ENCODE measurements around the gene HCRTR2.

HCRTR2 gene

DNA sequence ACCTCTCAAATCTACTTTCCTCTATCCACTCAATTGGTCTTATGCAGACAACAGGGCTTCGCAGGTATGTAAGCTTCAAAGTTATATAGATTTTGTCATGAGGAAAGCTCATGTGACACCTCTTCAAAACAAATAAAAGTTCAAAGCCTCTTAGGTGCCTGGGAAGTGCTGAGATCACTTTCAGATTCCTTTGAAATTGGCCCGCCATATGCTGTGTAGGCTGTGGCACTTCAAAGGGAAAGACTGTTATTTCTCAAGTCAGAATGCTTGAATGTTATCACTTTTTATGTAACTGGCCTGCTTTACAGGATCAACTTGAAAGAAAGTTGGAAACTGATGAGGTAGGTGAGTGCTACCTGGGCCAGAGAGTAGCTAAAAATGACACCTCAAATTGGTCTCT lies 85.9 kb downstream of the HCRTR2 start:
- no peaks in the 10 kb centered on the region for H3K27me3 ChIP-seq (ENCODE audit: low read length)
- H3K79me2 ChIP-seq (ENCODE audit: insufficient read depth, low read length), result no peaks in the 10 kb centered on the region
- no peaks in the 10 kb centered on the region; the same call in 1 of the 2 replicates for H4K20me1 ChIP-seq (ENCODE audit: low read depth, low read length)
- no peaks in the 10 kb centered on the region for H3K9me2 ChIP-seq (replicated peaks; ENCODE audit: insufficient read depth, low read length)
- H3K36me3 ChIP-seq (ENCODE audit: low read length), result no peaks in the 10 kb centered on the region
- H3F3A ChIP-seq (ENCODE audit: insufficient read depth), result no peaks in the 10 kb centered on the region
- H3K4me3 ChIP-seq (ENCODE audit: insufficient read depth, low read length, poor library complexity, severe bottlenecking), result no peak overlapping the region
- no peak overlapping the region for H3K9ac ChIP-seq (ENCODE audit: low read length)
- H3K4me2 ChIP-seq (ENCODE audit: low read depth, low read length, poor library complexity, severe bottlenecking), result no peak overlapping the region
- H2AFZ ChIP-seq (ENCODE audit: low read depth, low read length, severe bottlenecking), result no peak overlapping the region
- no peaks in the 10 kb centered on the region for H3K9me3 ChIP-seq (ENCODE audit: insufficient read depth, low read length)
- TF ChIP-seq EZH2phosphoT487 (conservative IDR thresholded peaks at IDR 0.05; ENCODE audit: low read length), result no peak
- TF ChIP-seq, protein P1, sequence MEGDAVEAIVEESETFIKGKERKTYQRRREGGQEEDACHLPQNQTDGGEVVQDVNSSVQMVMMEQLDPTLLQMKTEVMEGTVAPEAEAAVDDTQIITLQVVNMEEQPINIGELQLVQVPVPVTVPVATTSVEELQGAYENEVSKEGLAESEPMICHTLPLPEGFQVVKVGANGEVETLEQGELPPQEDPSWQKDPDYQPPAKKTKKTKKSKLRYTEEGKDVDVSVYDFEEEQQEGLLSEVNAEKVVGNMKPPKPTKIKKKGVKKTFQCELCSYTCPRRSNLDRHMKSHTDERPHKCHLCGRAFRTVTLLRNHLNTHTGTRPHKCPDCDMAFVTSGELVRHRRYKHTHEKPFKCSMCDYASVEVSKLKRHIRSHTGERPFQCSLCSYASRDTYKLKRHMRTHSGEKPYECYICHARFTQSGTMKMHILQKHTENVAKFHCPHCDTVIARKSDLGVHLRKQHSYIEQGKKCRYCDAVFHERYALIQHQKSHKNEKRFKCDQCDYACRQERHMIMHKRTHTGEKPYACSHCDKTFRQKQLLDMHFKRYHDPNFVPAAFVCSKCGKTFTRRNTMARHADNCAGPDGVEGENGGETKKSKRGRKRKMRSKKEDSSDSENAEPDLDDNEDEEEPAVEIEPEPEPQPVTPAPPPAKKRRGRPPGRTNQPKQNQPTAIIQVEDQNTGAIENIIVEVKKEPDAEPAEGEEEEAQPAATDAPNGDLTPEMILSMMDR (IDR thresholded peaks at IDR 0.05; ENCODE audit: insufficient read depth, low read length, poor library complexity, severe bottlenecking), result no peak
- no peak overlapping the region for H3K27ac ChIP-seq (ENCODE audit: low read depth, low read length)

DNA sequence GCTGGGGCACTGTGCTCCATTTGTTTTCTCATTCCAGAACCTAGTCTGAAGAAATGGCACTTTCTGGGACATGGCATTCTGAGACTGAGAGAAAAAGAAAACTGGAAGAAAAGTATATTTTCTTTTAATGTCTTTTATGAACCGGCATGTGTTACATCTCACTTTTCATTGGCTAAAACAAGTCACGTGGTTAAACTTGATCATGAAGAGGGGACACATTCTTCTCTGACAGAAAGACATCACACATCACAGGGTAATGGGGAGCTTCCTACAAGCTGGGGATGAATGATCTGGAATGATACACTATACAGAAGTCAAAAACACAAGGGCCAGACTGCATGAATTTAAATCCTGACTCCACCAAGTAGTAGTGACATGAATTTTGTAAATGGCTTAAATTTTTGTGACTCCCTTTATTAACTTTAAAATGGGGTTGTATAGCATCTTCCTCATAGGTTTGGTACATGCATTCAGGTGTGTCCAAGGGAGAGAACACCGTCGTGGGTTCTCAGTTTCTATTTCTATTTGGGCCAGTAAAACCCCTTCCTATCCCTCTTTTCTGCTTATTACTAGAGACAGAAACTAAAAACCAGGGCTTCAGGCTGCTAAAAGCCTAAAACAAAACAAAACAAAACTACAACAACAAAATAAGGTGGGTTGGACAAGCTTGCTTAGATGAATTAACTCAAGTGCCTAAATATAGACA lies 91.2 kb downstream of the HCRTR2 start:
- Histone ChIP-seq H4K20me1 (ENCODE audit: low read depth, low read length) (no peaks in the 10 kb centered on the region), H2AFZ (ENCODE audit: low read depth, low read length, severe bottlenecking) (no peak overlapping the region), H3K27ac (ENCODE audit: low read depth, low read length) (no peak overlapping the region), H3K27me3 (ENCODE audit: low read length) (no peaks in the 10 kb centered on the region), H3K9ac (ENCODE audit: low read length) (no peak overlapping the region), H3K36me3 (ENCODE audit: low read length) (no peaks in the 10 kb centered on the region), H3K79me2 (ENCODE audit: insufficient read depth, low read length) (no peaks in the 10 kb centered on the region), H3F3A (ENCODE audit: insufficient read depth) (no peaks in the 10 kb centered on the region), H3K9me3 (ENCODE audit: insufficient read depth, low read length) (no peaks in the 10 kb centered on the region), H3K4me2 (ENCODE audit: low read depth, low read length, poor library complexity, severe bottlenecking) (no peak overlapping the region), H3K9me2 (replicated peaks; ENCODE audit: insufficient read depth, low read length) (no peaks in the 10 kb centered on the region), H3K4me3 (ENCODE audit: insufficient read depth, low read length, poor library complexity, severe bottlenecking) (no peak overlapping the region)
- TF ChIP-seq, protein P1 (IDR thresholded peaks at IDR 0.05; ENCODE audit: insufficient read depth, low read length, poor library complexity, severe bottlenecking), result no peak
- TF ChIP-seq EZH2phosphoT487 (conservative IDR thresholded peaks at IDR 0.05; ENCODE audit: low read length), result no peak

DNA sequence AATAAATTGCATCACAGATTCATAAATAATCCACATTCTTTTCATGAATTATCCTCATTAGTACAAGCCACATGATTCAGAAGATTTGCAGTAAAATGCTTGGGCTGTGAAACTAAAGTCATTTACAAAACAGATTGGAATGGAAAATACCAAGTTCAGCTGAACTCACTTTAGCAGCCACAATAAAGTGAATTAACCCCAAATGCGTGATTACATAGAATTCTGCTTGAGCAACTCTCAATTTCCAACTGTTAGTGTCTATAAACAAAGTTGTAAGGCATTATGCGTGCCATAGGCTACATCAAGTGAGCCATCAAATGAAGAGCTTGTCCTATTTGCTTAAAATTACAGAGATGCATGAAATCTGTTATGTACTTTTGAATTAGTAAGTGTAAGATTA lies 92.6 kb downstream of the HCRTR2 start:
- TF ChIP-seq, protein P1 (IDR thresholded peaks at IDR 0.05; ENCODE audit: insufficient read depth, low read length, poor library complexity, severe bottlenecking), result no peak
- no peak for TF ChIP-seq EZH2phosphoT487 (conservative IDR thresholded peaks at IDR 0.05; ENCODE audit: low read length)
- H3K4me2 ChIP-seq (ENCODE audit: low read depth, low read length, poor library complexity, severe bottlenecking), result no peak overlapping the region
- H3K9ac ChIP-seq (ENCODE audit: low read length), result no peak overlapping the region
- H3K27ac ChIP-seq (ENCODE audit: low read depth, low read length), result no peak overlapping the region
- H4K20me1 ChIP-seq (ENCODE audit: low read depth, low read length), result no peaks in the 10 kb centered on the region
- no peaks in the 10 kb centered on the region for H3K36me3 ChIP-seq (ENCODE audit: low read length)
- no peaks in the 10 kb centered on the region for H3K9me2 ChIP-seq (replicated peaks; ENCODE audit: insufficient read depth, low read length)
- H2AFZ ChIP-seq (ENCODE audit: low read depth, low read length, severe bottlenecking), result no peak overlapping the region
- no peaks in the 10 kb centered on the region for H3K79me2 ChIP-seq (ENCODE audit: insufficient read depth, low read length)
- no peaks in the 10 kb centered on the region for H3K27me3 ChIP-seq (ENCODE audit: low read length)
- H3K9me3 ChIP-seq (ENCODE audit: insufficient read depth, low read length), result no peaks in the 10 kb centered on the region
- no peaks in the 10 kb centered on the region for H3F3A ChIP-seq (ENCODE audit: insufficient read depth)
- H3K4me3 ChIP-seq (ENCODE audit: insufficient read depth, low read length, poor library complexity, severe bottlenecking), result no peak overlapping the region
